OCI-LY1 (cell line): Measurements from ENCODE around the gene TPRA1.

ENCODE experiments used
- H2AFZ ChIP-seq: fragments of 200-600 bp; sonication (generic), shearing (Covaris generic); 2 replicates; pipeline ENCODE4 v1.6.0; 2014; ENCODE audit warnings: antibody characterized with exemption, mild to moderate bottlenecking, low read length
- H3F3A ChIP-seq: fragments of 200-600 bp; sonication (generic), shearing (Covaris generic); 2 replicates; pipeline ENCODE4 v1.6.0; 2014; ENCODE audit warnings: mild to moderate bottlenecking, antibody characterized with exemption, low read length, moderate library complexity; ENCODE audit not compliant: insufficient read depth
- H3K27ac ChIP-seq: fragments of 200-600 bp; sonication (generic); 2 replicates; pipeline ENCODE4 v1.5.1; 2014; ENCODE audit warnings: low read length, mixed run types, mild to moderate bottlenecking, low read depth; ENCODE audit not compliant: poor library complexity, severe bottlenecking
- H3K27me3 ChIP-seq: fragments of 200-600 bp; sonication (generic); 2 replicates; pipeline ENCODE4 v1.6.0; 2014; ENCODE audit warnings: antibody characterized with exemption, mild to moderate bottlenecking, low read length, moderate library complexity; ENCODE audit not compliant: insufficient read depth
- H3K36me3 ChIP-seq: fragments of 200-600 bp; sonication (generic); 2 replicates; pipeline ENCODE4 v1.6.1; 2014; ENCODE audit warnings: mild to moderate bottlenecking, antibody characterized with exemption, low read length, moderate library complexity, mixed read lengths; ENCODE audit not compliant: insufficient read depth
- H3K4me1 ChIP-seq: fragments of 200-600 bp; sonication (generic); 2 replicates; pipeline ENCODE4 v1.5.1; 2014; ENCODE audit warnings: mild to moderate bottlenecking, low read length, moderate library complexity; ENCODE audit not compliant: insufficient read depth, severe bottlenecking
- H3K4me2 ChIP-seq: fragments of 200-600 bp; sonication (generic), shearing (Covaris generic); 2 replicates; pipeline ENCODE4 v1.6.1; 2014; ENCODE audit warnings: low read length
- H3K4me3 ChIP-seq: fragments of 200-600 bp; sonication (generic); 2 replicates; pipeline ENCODE4 v1.5.1; 2014; ENCODE audit warnings: low read length, low read depth, mild to moderate bottlenecking, mixed read lengths; ENCODE audit not compliant: poor library complexity, severe bottlenecking
- H3K79me2 ChIP-seq: fragments of 200-600 bp; shearing (Covaris generic); 2 replicates; pipeline ENCODE4 v1.6.1; 2016; ENCODE audit warnings: mixed run types, low read length, mixed read lengths; ENCODE audit not compliant: insufficient read depth
- H3K9ac ChIP-seq: fragments of 200-600 bp; sonication (generic), shearing (Covaris generic); 2 replicates; pipeline ENCODE4 v1.6.1; 2014; ENCODE audit warnings: mild to moderate bottlenecking, low read length, mixed read lengths
- H3K9me2 ChIP-seq: fragments of 200-600 bp; sonication (generic), shearing (Covaris generic); 2 replicates; pipeline ENCODE4 v1.6.1; 2014; ENCODE audit warnings: low read depth, mild to moderate bottlenecking, low read length, mixed read lengths
- H3K9me3 ChIP-seq: fragments of 200-600 bp; shearing (Covaris generic); 2 replicates; pipeline ENCODE4 v1.6.1; 2014; ENCODE audit warnings: low read length, mixed read lengths
- H4K20me1 ChIP-seq: fragments of 200-600 bp; sonication (generic), shearing (Covaris generic); 2 replicates; pipeline ENCODE4 v1.6.0; 2016; ENCODE audit warnings: mild to moderate bottlenecking, low read length; ENCODE audit not compliant: insufficient read depth
- EZH2 ChIP-seq: fragments of 200-600 bp; sonication (generic), shearing (Covaris generic); IDR thresholded peaks from 2 replicates; pipeline ENCODE4 v1.8.0; 2017; ENCODE audit warnings: borderline replicate concordance, mixed run types, mild to moderate bottlenecking, antibody characterized with exemption, low read length, moderate library complexity, mixed read lengths
- TF ChIP-seq, protein P1 (sequence below): fragments of 200-600 bp; sonication (generic), shearing (Covaris generic); IDR thresholded peaks from 2 replicates; pipeline ENCODE4 v1.5.1; 2017; ENCODE audit warnings: mild to moderate bottlenecking, antibody characterized with exemption, low read length, moderate library complexity, mixed read lengths

TPRA1 gene

DNA sequence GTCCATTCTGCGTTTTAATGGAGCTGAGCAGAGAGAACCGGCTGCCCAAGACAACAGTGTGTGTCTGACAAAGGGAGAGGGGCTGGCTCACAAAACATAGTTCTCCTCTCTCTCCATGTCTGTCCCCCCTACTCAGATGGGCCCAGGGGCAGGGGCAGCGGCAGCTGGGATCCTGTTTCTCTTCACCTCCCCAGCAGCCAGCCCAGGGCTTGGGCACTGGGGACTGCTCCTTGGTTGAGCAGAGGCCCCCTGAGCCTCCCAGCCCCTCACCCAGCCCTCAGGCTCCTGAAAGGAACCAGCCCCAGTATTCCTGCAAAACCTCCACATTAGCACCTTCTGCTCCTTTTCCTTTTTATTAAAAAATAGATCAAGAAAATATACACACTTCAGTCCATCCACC, 17.8 kb downstream of the TPRA1 start:
- Histone ChIP-seq H3K9me3 (no peaks in the 10 kb centered on the region), H3K36me3 (peaks cover 50% of the 10 kb centered on the region), H4K20me1 (no peaks in the 10 kb centered on the region), H3K9me2 (no peaks in the 10 kb centered on the region), H3K27ac (no peak overlapping the region), H3K4me2 (no peak overlapping the region), H3K27me3 (no peaks in the 10 kb centered on the region), H3F3A (no peaks in the 10 kb centered on the region), H3K4me3 (no peak overlapping the region), H2AFZ (no peak overlapping the region), H3K79me2 (no peaks in the 10 kb centered on the region), H3K4me1 (peaks cover 7% of the 10 kb centered on the region), H3K9ac (no peak overlapping the region)
- TF ChIP-seq EZH2, result no peak
- TF ChIP-seq, protein P1, sequence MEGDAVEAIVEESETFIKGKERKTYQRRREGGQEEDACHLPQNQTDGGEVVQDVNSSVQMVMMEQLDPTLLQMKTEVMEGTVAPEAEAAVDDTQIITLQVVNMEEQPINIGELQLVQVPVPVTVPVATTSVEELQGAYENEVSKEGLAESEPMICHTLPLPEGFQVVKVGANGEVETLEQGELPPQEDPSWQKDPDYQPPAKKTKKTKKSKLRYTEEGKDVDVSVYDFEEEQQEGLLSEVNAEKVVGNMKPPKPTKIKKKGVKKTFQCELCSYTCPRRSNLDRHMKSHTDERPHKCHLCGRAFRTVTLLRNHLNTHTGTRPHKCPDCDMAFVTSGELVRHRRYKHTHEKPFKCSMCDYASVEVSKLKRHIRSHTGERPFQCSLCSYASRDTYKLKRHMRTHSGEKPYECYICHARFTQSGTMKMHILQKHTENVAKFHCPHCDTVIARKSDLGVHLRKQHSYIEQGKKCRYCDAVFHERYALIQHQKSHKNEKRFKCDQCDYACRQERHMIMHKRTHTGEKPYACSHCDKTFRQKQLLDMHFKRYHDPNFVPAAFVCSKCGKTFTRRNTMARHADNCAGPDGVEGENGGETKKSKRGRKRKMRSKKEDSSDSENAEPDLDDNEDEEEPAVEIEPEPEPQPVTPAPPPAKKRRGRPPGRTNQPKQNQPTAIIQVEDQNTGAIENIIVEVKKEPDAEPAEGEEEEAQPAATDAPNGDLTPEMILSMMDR, result no peak

DNA sequence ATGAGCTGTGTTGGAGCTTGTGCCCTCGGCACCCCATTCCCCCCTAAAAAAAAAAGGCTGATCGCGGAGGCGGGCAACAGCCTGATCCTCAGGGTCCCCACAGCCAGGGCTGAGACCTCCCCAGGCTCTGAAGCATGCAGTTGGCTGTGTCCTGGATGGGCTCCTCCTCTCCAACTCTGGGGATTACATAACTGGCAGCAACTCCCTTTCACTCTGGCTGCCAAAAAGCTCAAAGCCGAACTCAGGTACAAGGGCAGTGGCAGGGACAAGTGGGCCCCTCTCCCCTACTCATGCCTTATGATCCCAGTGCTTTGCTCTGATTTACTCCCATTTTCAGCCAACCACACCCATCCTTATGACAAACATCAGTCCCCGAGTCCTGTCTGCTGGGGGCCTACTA, 18.3 kb downstream of the TPRA1 start:
- H3K27ac ChIP-seq, result no peak overlapping the region
- no peaks in the 10 kb centered on the region for H3F3A ChIP-seq
- H3K9me2 ChIP-seq, result no peaks in the 10 kb centered on the region
- TF ChIP-seq, protein P1, result no peak
- H3K27me3 ChIP-seq, result no peaks in the 10 kb centered on the region
- no peak overlapping the region for H3K4me3 ChIP-seq
- H3K36me3 ChIP-seq, result peaks cover 47% of the 10 kb centered on the region
- H2AFZ ChIP-seq, result no peak overlapping the region
- H3K9me3 ChIP-seq, result no peaks in the 10 kb centered on the region
- H3K4me2 ChIP-seq, result no peak overlapping the region
- H3K4me1 ChIP-seq, result peaks cover 7% of the 10 kb centered on the region
- no peaks in the 10 kb centered on the region for H3K79me2 ChIP-seq
- H3K9ac ChIP-seq, result no peak overlapping the region
- no peaks in the 10 kb centered on the region for H4K20me1 ChIP-seq

- H3K4me1 ChIP-seq, result peaks cover 5% of the 10 kb centered on the region
- no peaks in the 10 kb centered on the region for H3K9me2 ChIP-seq
- TF ChIP-seq EZH2, result no peak
- TF ChIP-seq, protein P1, result no peak
- H3K9ac ChIP-seq, result no peak overlapping the region
- H3K36me3 ChIP-seq, result peaks cover 43% of the 10 kb centered on the region
- H3K79me2 ChIP-seq, result no peaks in the 10 kb centered on the region
- H3F3A ChIP-seq, result no peaks in the 10 kb centered on the region
- H4K20me1 ChIP-seq, result no peaks in the 10 kb centered on the region
- H3K27ac ChIP-seq, result no peak overlapping the region
- H3K4me2 ChIP-seq, result no peak overlapping the region
- H3K27me3 ChIP-seq, result no peaks in the 10 kb centered on the region
- no peak overlapping the region for H3K4me3 ChIP-seq
- no peaks in the 10 kb centered on the region for H3K9me3 ChIP-seq
- no peak overlapping the region for H2AFZ ChIP-seq
Observed at GRCh38 chr3:127570520-127570919, 20.0 kb downstream of the TPRA1 start.
